Fibroblast of mammary gland (primary cell): ENCODE results near the gene KCNQ5.

Experiments used
- DNase-seq: peaks from one replicate; pipeline ENCODE4 v3.0.0-alpha.2; 2010; ENCODE audit warnings: low read depth
- H3K4me3 ChIP-seq: 2 replicates; pipeline ENCODE4 v1.5.1; 2011; ENCODE audit warnings: low read depth, mild to moderate bottlenecking, low read length, moderate library complexity; ENCODE audit not compliant: control insufficient read depth
- TF ChIP-seq, protein P1 (sequence below): conservative IDR thresholded peaks from 2 replicates; pipeline ENCODE4 v1.5.1; 2011; ENCODE audit warnings: low read depth, low read length, inconsistent platforms; ENCODE audit not compliant: control insufficient read depth, insufficient read depth

Gene KCNQ5

DNA sequence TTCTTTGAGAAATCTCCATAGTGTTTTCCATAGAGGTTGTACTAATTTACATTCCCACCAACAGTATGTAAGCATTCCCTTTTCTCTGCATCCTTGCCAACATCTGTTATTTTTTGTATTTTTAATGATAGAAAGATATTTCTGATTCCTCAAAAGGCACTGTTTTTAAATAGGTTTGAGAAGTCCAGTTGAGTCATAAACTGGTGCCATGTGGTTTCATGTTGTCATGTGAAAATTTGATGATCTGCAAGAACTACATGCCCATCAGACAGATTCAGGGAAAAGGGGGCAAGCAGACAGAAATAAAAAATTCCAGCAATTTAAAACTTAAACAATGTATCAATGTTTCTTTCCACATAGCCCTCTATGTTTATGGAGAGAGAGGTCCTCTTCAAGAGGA lies 227.5 kb downstream of the KCNQ5 start:
- H3K4me3 ChIP-seq, result no peak overlapping the region
- TF ChIP-seq, protein P1, sequence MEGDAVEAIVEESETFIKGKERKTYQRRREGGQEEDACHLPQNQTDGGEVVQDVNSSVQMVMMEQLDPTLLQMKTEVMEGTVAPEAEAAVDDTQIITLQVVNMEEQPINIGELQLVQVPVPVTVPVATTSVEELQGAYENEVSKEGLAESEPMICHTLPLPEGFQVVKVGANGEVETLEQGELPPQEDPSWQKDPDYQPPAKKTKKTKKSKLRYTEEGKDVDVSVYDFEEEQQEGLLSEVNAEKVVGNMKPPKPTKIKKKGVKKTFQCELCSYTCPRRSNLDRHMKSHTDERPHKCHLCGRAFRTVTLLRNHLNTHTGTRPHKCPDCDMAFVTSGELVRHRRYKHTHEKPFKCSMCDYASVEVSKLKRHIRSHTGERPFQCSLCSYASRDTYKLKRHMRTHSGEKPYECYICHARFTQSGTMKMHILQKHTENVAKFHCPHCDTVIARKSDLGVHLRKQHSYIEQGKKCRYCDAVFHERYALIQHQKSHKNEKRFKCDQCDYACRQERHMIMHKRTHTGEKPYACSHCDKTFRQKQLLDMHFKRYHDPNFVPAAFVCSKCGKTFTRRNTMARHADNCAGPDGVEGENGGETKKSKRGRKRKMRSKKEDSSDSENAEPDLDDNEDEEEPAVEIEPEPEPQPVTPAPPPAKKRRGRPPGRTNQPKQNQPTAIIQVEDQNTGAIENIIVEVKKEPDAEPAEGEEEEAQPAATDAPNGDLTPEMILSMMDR, result no peak
- DNase-seq, result no peak

DNA sequence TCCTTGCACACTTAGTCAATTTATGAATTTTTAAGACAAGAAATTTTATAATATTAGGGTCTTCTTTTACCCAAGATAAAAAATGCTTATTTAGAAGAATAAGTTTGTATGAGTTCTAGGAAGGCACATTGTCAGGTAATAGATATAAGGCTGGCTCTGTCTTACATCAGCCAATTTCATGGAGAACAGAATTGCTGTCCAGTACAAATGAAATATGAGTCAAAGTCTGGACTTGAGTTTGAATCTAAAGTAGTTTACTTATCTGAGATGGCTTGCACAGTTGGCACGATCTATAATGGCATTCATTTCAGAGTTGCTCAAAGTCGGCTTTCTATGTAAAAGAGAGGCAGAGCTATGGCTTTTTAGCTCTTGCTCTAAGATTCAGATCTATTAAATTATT lies 228.2 kb downstream of the KCNQ5 start:
- no peak for DNase-seq
- H3K4me3 ChIP-seq, result no peak overlapping the region
- TF ChIP-seq, protein P1, result no peak

- TF ChIP-seq, protein P1, result no peak
- no peak for DNase-seq
Measured at GRCh38 chr6:72850469-72850868, 228.6 kb downstream of the KCNQ5 start.

DNA sequence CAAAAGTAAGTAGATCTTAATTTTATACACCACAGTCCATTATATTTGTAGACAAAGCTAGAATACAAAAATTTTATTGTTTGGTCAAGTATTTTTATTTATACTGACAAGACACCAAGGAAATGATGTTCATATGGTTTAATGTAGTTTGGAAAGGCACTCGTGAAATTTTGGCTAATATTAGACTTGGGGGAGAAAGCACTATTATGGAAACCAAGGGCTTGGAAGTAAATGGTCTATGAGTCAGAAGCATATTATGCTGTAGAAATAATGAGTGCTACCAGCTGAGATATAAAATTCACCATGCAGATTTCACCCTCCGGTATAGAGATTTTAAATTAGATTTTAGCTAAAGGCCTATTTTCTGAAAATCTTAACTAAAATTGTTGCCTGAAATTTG lies 233.6 kb downstream of the KCNQ5 start:
- no peak for DNase-seq
- H3K4me3 ChIP-seq, result no peak overlapping the region
- TF ChIP-seq, protein P1, result no peak

More at GRCh38 chr6:72850469-72850868, 228.6 kb downstream of the KCNQ5 start:
- H3K4me3 ChIP-seq, result no peak overlapping the region

GRCh38 chr6:72856801-72857200 lies 234.9 kb downstream of the KCNQ5 start:
- TF ChIP-seq, protein P1, result no peak
- DNase-seq, result no peak
- no peak overlapping the region for H3K4me3 ChIP-seq

- TF ChIP-seq, protein P1, result no peak
- peak; percentile 21 for DNase-seq
- no peak overlapping the region for H3K4me3 ChIP-seq
Measured at GRCh38 chr6:72857791-72858585, 236.1 kb downstream of the KCNQ5 start.

- TF ChIP-seq, protein P1, result no peak
- DNase-seq, result peak; percentile 3
- H3K4me3 ChIP-seq, result no peak overlapping the region
Measured at GRCh38 chr6:72861059-72861458, 239.2 kb downstream of the KCNQ5 start.
